SK-N-SH treated with all-trans-retinoic acid at 6 μM for 48 hours (cell line): ENCODE results near the gene CSRNP3.

Source experiments
- ATAC-seq: fragments of 200-7000 bp; cut with Tn5 transposase; 3 replicates; pipeline ENCODE4 v1.9.1; 2020; ENCODE audit warnings: mild to moderate bottlenecking, moderate library complexity
- BACH2 ChIP-seq: fragments of 250-450 bp; sonication (Bioruptor Pico); IDR thresholded peaks from 2 replicates; pipeline ENCODE4 v1.9.0; 2021; ENCODE audit warnings: mild to moderate bottlenecking, borderline replicate concordance
- CSRNP3 ChIP-seq: fragments of 250-450 bp; sonication (Bioruptor Pico); IDR thresholded peaks from 2 replicates; pipeline ENCODE4 v1.5.1; 2021; ENCODE audit warnings: mild to moderate bottlenecking, moderate library complexity
- ESRRG ChIP-seq: fragments of 250-450 bp; sonication (Bioruptor Pico); IDR thresholded peaks from 2 replicates; pipeline ENCODE4 v1.6.1; 2021; ENCODE audit warnings: mild to moderate bottlenecking
- GLIS3 ChIP-seq: fragments of 250-450 bp; sonication (Bioruptor Pico); IDR thresholded peaks from 2 replicates; pipeline ENCODE4 v1.5.0; 2020; ENCODE audit warnings: mild to moderate bottlenecking, moderate library complexity
- ISL1 ChIP-seq: fragments of 250-450 bp; sonication (Bioruptor Pico); IDR thresholded peaks from 2 replicates; pipeline ENCODE4 v2.1.2; 2022; ENCODE audit warnings: mild to moderate bottlenecking, moderate library complexity
- OSR1 ChIP-seq: fragments of 250-450 bp; sonication (Bioruptor Pico); IDR thresholded peaks from 2 replicates; pipeline ENCODE4 v1.8.0; 2022; ENCODE audit warnings: moderate library complexity, mild to moderate bottlenecking, inconsistent platforms
- PPARA ChIP-seq: fragments of 250-450 bp; sonication (Bioruptor Pico); IDR thresholded peaks from 2 replicates; pipeline ENCODE4 v1.5.0; 2020; ENCODE audit warnings: mild to moderate bottlenecking, borderline replicate concordance
- RARB ChIP-seq: fragments of 250-450 bp; sonication (Bioruptor Pico); IDR thresholded peaks from 2 replicates; pipeline ENCODE4 v1.8.0; 2021; ENCODE audit warnings: mild to moderate bottlenecking, moderate library complexity
- SNAI2 ChIP-seq: fragments of 250-450 bp; sonication (Bioruptor Pico); IDR thresholded peaks from 2 replicates; pipeline ENCODE4 v1.5.0; 2020; ENCODE audit warnings: mild to moderate bottlenecking, moderate library complexity
- TCF4 ChIP-seq: fragments of 250-450 bp; sonication (Bioruptor Pico); IDR thresholded peaks from 2 replicates; pipeline ENCODE4 v1.8.0; 2021; ENCODE audit warnings: mild to moderate bottlenecking, moderate library complexity, borderline replicate concordance
- TOX ChIP-seq: fragments of 250-450 bp; sonication (Bioruptor Pico); IDR thresholded peaks from 2 replicates; pipeline ENCODE4 v1.8.0; 2021; ENCODE audit warnings: mild to moderate bottlenecking, moderate library complexity, borderline replicate concordance
- TSHZ2 ChIP-seq: fragments of 250-450 bp; sonication (Bioruptor Pico); IDR thresholded peaks from 2 replicates; pipeline ENCODE4 v1.5.0; 2020; ENCODE audit warnings: mild to moderate bottlenecking, moderate library complexity
- ZNF565 ChIP-seq: fragments of 450-650 bp; formaldehyde crosslinking; conservative IDR thresholded peaks from 2 replicates; pipeline ENCODE4 v1.5.0; 2020; ENCODE audit warnings: low read depth, mild to moderate bottlenecking, moderate library complexity
- ZNF70 ChIP-seq: fragments of 450-650 bp; formaldehyde crosslinking; IDR thresholded peaks from 2 replicates; pipeline ENCODE4 v1.5.0; 2020; ENCODE audit warnings: mild to moderate bottlenecking, moderate library complexity
- TF ChIP-seq, protein P1 (sequence below): fragments of 250-450 bp; sonication (Bioruptor Pico); IDR thresholded peaks from 2 replicates; pipeline ENCODE4 v1.8.0; 2020; ENCODE audit warnings: mild to moderate bottlenecking, moderate library complexity, borderline replicate concordance
- TF ChIP-seq, protein P2 (sequence below): fragments of 250-450 bp; sonication (Bioruptor Pico); IDR thresholded peaks from 2 replicates; pipeline ENCODE4 v1.8.0; 2021; ENCODE audit warnings: low read depth, mild to moderate bottlenecking, moderate library complexity, borderline replicate concordance
- TF ChIP-seq, protein P3 (sequence below): fragments of 250-450 bp; sonication (Bioruptor Pico); IDR thresholded peaks from 2 replicates; pipeline ENCODE4 v1.5.1; 2020; ENCODE audit warnings: low read depth, mild to moderate bottlenecking, moderate library complexity

The CSRNP3 gene

GRCh38 chr2:165582409-165582808 is 112.9 kb downstream of the CSRNP3 start:
- peak; percentile 32; the same call in 1 of the 3 replicates for ATAC-seq
- no peak for TF ChIP-seq TSHZ2 (CRISPR knock-in tag)
- TF ChIP-seq TOX (CRISPR knock-in tag) = no peak
- peak; percentile 36; the same call in 1 of the 2 replicates for TF ChIP-seq ISL1
- TF ChIP-seq, all 23 proteins: peak for 1

DNA sequence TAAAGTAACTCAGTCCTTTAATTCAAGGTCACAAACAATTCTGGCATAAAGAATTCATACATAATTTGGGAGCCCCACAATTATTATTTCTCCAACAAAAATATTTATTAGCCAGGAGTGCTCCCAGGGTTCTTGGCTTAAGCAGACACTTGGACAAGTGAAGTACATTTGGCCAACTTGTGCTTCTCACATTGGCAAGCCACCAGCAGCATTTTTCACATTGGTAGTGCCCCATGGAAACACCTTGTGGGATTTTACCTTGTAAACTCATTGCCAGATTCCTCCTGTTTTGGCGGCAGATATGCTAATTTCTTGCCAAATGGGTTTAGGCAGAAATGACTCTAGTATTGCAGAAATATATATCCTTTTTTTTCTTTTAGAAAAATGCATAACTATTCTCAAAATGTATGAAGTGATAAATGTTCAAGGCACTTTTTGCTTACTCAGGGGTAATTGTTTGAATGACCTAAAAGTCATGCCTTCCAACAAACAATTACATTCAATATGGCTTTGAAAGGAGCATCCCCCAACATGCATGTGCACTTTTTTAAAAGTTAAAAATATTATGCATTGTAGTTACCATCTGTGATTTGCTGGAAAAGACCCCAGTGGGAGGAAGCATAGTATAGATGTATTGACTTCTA is 113.5 kb downstream of the CSRNP3 start:
- no peak for ATAC-seq
- TF ChIP-seq RARB (CRISPR knock-in tag) (no peak), TCF4 (CRISPR knock-in tag) (no peak), OSR1 (CRISPR knock-in tag) (no peak)
- TF ChIP-seq, all 23 proteins: peak for 0

- ATAC-seq = no peak
- TF ChIP-seq, protein P1, sequence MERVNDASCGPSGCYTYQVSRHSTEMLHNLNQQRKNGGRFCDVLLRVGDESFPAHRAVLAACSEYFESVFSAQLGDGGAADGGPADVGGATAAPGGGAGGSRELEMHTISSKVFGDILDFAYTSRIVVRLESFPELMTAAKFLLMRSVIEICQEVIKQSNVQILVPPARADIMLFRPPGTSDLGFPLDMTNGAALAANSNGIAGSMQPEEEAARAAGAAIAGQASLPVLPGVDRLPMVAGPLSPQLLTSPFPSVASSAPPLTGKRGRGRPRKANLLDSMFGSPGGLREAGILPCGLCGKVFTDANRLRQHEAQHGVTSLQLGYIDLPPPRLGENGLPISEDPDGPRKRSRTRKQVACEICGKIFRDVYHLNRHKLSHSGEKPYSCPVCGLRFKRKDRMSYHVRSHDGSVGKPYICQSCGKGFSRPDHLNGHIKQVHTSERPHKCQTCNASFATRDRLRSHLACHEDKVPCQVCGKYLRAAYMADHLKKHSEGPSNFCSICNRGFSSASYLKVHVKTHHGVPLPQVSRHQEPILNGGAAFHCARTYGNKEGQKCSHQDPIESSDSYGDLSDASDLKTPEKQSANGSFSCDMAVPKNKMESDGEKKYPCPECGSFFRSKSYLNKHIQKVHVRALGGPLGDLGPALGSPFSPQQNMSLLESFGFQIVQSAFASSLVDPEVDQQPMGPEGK (CRISPR knock-in tag) = no peak
- TF ChIP-seq CSRNP3 (CRISPR knock-in tag) (no peak), TSHZ2 (CRISPR knock-in tag) (no peak), PPARA (CRISPR knock-in tag) (no peak)
- TF ChIP-seq, protein P2, sequence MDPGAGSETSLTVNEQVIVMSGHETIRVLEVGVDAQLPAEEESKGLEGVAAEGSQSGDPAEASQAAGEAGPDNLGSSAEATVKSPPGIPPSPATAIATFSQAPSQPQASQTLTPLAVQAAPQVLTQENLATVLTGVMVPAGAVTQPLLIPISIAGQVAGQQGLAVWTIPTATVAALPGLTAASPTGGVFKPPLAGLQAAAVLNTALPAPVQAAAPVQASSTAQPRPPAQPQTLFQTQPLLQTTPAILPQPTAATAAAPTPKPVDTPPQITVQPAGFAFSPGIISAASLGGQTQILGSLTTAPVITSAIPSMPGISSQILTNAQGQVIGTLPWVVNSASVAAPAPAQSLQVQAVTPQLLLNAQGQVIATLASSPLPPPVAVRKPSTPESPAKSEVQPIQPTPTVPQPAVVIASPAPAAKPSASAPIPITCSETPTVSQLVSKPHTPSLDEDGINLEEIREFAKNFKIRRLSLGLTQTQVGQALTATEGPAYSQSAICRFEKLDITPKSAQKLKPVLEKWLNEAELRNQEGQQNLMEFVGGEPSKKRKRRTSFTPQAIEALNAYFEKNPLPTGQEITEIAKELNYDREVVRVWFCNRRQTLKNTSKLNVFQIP = no peak
Observed at GRCh38 chr2:165584126-165584654, 114.7 kb downstream of the CSRNP3 start.

- ATAC-seq = no peak
- no peak for TF ChIP-seq GLIS3 (CRISPR knock-in tag)
- no peak for TF ChIP-seq ZNF565 (CRISPR knock-in tag)
- TF ChIP-seq, protein P3, sequence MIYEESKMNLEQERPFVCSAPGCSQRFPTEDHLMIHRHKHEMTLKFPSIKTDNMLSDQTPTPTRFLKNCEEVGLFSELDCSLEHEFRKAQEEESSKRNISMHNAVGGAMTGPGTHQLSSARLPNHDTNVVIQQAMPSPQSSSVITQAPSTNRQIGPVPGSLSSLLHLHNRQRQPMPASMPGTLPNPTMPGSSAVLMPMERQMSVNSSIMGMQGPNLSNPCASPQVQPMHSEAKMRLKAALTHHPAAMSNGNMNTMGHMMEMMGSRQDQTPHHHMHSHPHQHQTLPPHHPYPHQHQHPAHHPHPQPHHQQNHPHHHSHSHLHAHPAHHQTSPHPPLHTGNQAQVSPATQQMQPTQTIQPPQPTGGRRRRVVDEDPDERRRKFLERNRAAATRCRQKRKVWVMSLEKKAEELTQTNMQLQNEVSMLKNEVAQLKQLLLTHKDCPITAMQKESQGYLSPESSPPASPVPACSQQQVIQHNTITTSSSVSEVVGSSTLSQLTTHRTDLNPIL = no peak
- no peak for TF ChIP-seq ZNF70 (CRISPR knock-in tag)
- TF ChIP-seq SNAI2 (CRISPR knock-in tag) = no peak
- no peak for TF ChIP-seq OSR1 (CRISPR knock-in tag)
- TF ChIP-seq TSHZ2 (CRISPR knock-in tag) = no peak
- no peak for TF ChIP-seq PPARA (CRISPR knock-in tag)
- TF ChIP-seq TOX (CRISPR knock-in tag) = no peak
- TF ChIP-seq BACH2 (CRISPR knock-in tag) = no peak
- no peak for TF ChIP-seq TCF4 (CRISPR knock-in tag)
- TF ChIP-seq ESRRG (CRISPR knock-in tag) = no peak
Observed at GRCh38 chr2:165586019-165586418, 116.5 kb downstream of the CSRNP3 start.
